ENCODE measurements around the gene ATP6V0E2.

ATP6V0E2 gene

GRCh38 chr7:149864751-149865150 is 9.0 kb upstream of the ATP6V0E2 start:
- DNase-seq = no peak

DNA sequence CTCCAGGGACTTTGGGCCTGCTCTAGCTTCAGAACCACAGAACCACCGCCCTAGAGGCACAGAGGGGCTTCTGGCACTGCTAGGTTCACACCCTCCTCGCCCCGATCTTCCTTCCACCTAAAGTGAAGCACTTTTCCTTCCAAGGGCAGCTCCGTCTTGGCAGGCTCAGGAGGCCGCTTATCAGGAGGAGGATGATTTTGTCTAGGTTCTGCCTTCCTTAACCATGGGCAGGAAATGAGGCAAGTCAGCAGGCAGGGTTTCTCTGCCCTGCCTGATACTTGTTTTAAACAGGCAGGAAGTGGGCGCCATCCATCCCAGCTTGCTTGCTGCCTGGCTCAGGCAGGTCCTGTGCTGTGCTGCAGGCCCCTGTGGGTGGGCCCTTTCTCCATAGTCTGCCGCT is 8.3 kb upstream of the ATP6V0E2 start:
- DNase-seq = no peak

GRCh38 chr7:149866139-149866778 is 7.5 kb upstream of the ATP6V0E2 start:
- DNase-seq = no peak

DNA sequence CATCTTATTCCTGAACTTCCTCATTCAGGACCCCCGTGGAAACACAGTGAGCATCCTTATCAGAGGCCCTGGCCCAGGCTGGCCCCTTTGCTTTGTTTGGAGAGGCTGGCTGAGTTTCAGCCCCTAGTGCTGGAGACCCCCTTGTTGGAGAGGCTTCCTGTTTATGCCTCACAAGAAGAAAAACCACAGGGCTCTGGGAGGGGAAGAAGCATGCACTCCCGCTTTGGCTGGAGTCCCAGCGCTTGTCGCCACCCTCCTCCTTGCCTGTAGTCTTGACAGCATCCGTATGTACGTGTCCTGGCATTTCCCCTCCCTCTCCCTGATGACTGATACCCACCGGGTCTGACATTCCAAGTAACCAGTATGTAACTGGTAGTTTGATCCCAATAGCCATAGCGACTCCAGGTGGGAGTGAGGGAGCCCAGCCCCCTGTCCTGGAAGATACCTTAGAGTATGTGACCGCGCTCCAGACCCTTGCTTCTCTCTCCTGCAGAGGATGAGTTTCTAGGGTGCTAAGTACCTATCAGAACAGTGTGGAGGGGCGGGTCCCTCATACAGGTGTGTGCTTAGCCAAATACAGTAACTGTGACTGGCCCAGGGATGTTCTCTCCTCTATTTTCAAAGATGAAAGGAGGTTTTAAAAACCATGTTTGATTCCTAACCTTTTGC is 6.9 kb upstream of the ATP6V0E2 start:
- no peak for DNase-seq

GRCh38 chr7:149867762-149868622 is 5.8 kb upstream of the ATP6V0E2 start:
- DNase-seq = no peak

DNA sequence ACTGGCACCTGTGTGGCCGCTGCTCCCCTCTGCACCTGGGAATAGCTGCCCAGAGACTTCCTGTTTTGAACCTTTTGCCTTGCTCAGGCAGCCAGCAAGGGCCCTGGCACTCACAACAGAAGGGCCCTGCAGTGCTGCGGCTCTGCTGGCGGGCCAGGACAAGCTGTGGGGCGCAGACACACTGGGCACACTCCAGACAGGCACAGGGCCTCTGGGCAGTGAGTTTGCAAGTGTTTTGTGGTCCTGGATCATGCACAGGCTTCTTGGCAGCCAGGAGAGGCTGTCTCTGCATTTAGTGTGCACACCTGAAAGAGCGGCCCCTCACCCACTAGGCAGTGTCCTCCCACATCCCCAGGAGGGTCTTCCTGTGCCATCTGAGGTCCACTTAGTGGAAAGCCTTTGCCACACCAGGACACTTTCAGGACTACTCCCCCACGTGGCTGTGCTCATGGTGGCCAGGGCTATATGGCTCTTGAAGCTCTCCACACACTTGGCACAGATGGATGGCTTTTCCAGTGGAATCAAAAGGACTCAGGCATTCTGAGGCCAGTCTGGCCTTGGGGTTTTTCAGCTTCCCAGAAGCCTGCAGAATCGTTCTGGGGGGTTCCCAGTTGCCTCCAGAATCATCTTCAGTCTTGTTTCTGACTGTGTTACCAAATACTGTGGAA is 5.0 kb upstream of the ATP6V0E2 start:
- no peak for DNase-seq

- no peak for DNase-seq
These were observed 4.5 kb upstream of the ATP6V0E2 start for GRCh38 chr7:149869291-149869650.

DNA sequence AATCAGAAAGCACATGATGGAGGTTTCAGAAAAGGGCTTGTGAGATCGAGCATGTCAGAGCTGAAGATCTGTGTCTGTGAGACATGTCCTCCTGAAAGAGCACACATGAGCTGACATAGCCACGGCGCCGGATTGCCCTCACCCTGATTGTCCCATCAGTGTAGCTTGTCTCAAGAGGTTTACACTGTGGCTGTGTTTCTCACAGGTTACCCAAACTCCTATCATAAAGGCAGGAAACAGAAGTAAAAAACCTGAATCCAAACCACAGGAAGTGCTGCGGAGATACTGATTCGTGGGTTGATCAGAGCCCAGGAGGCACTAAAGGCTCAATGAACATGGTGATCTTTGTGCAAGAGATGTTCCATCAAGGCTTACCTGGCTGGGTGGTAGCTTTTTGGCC is 3.9 kb upstream of the ATP6V0E2 start:
- DNase-seq = no peak

- no peak for DNase-seq
These were observed 3.5 kb upstream of the ATP6V0E2 start for GRCh38 chr7:149870274-149870673.

DNA sequence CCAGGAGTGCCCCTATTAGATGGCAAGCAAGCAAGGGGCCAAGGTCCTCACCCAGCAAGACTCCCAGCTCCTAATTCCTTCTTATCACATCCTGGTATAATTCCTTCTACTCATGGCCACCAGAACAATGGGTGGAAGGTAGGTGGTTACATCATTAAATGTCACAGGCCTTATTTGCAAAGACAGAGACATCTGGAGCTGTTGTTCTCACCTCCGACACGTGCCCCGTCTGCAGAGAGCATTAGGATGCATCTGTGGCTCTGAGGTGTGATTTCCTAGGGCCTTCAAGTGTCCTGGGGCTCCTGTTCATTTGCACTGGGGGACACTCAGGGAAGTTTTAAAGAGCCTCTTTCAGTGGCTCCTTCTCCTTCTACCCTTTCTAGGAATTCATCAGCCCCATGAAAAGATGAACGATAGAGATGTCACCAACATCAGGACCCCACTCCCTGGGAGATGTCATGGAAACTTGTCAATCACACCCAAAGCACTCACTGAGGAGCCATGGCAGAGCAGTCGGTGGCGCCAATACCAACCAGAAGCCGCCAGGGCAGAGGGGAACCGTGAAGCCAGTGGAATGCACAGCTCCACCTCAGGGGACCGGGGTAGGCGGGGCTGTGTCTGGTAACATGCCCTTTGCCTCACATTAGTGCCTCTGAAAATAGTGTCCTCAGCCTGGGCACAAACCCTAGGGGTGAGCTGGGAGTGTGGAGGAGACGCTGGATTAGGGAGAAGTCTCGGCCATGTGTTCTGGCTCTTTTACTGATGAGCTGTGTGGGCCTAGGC is 2.9 kb upstream of the ATP6V0E2 start:
- DNase-seq = no peak

DNA sequence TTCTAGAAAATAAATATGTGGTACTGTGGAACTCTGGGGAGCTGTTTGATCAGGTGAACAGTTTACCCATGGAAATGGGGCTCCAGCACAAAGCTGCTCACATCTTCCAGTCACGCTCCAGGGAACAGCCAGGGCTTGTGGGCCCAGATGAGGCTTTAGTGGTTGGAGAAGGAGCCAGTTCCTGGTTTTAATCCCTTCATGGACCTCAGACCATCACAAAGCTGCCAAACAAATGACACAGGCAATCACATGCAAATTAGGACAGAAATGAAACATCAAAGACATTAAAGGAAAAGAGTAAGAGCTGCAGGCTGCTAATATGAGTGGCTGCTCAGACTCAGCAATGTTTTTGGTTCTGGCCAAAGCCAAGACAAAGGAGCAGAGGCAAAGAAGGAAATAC is 2.2 kb upstream of the ATP6V0E2 start:
- no peak for DNase-seq

DNA sequence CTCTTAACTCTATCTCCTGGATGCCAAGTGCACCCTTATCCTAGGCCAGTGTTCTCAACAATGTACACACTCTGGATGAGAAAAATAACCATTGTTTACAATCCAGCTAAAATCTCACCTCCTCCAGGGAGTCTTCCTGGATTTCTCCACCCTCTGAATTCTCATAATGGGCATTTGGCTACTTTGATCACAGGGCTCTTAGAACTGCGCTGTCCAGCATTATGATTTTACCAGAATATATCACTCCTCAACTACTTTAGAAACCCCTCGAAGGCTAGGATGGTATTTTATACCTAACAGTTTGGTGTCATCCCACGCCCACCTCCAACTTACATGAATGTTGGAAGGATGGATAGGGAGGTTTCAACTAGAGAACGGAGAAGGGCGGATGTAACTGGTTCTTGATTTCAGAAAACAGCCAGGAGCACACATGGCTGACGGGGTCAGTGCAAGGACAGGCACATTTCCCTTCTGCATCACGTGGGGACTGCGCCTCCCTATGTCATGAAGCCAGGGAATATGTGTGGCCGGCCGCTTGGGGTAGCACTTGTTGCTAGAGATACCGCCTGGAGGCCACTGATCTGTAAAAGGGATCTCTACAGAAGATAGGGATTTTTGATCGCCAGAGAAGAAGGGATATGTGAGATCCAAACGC is 1.2 kb upstream of the ATP6V0E2 start:
- DNase-seq = peak; percentile 37

- peak; percentile 29 for DNase-seq
These were observed 338 bp downstream of the ATP6V0E2 start for GRCh38 chr7:149873970-149874643.

GRCh38 chr7:149874644-149875028 is 867 bp downstream of the ATP6V0E2 start:
- DNase-seq = no peak

GRCh38 chr7:149875396-149875795 is 1.6 kb downstream of the ATP6V0E2 start:
- no peak for DNase-seq

GRCh38 chr7:149877890-149878522 is 4.2 kb downstream of the ATP6V0E2 start:
- DNase-seq = no peak

GRCh38 chr7:149878523-149878921 is 4.8 kb downstream of the ATP6V0E2 start:
- peak; percentile 74 for DNase-seq

- DNase-seq = no peak
These were observed 5.5 kb downstream of the ATP6V0E2 start for GRCh38 chr7:149879271-149879743.

GRCh38 chr7:149879766-149880637 is 6.2 kb downstream of the ATP6V0E2 start:
- peak; percentile 49 for DNase-seq

All from NCI-H2171 (cell line).